Measurements from ENCODE around the gene ENTPD8.
A peak's percentile ranks its signal among the peaks of the same experiment; 100 is the strongest.

Gene ENTPD8

GRCh38 chr9:137408651-137409405, 32.3 kb downstream of the ENTPD8 start:
- no peak for DNase-seq

- DNase-seq = no peak
These were observed 33.4 kb downstream of the ENTPD8 start for GRCh38 chr9:137407590-137408300.

- DNase-seq = peak; percentile 16
These were observed 34.1 kb downstream of the ENTPD8 start for GRCh38 chr9:137406876-137407589.

- DNase-seq = no peak
These were observed 34.9 kb downstream of the ENTPD8 start for GRCh38 chr9:137406085-137406760.

GRCh38 chr9:137405677-137406081, 35.5 kb downstream of the ENTPD8 start:
- DNase-seq = no peak

- DNase-seq = no peak
These were observed 36.1 kb downstream of the ENTPD8 start for GRCh38 chr9:137404961-137405567.

- no peak for DNase-seq
These were observed 37.9 kb downstream of the ENTPD8 start for GRCh38 chr9:137403269-137403668.

- DNase-seq = no peak
These were observed 38.4 kb downstream of the ENTPD8 start for GRCh38 chr9:137402746-137403145.

- no peak for DNase-seq
These were observed 42.3 kb downstream of the ENTPD8 start for GRCh38 chr9:137398561-137399468.

GRCh38 chr9:137397675-137398423, 43.3 kb downstream of the ENTPD8 start:
- DNase-seq = no peak

GRCh38 chr9:137396634-137397367, 44.4 kb downstream of the ENTPD8 start:
- DNase-seq = no peak

GRCh38 chr9:137396227-137396626, 44.9 kb downstream of the ENTPD8 start:
- DNase-seq = no peak

GRCh38 chr9:137395666-137396010, 45.5 kb downstream of the ENTPD8 start:
- DNase-seq = no peak

GRCh38 chr9:137394866-137395665, 46.1 kb downstream of the ENTPD8 start:
- DNase-seq = no peak

- DNase-seq = no peak
These were observed 47.7 kb downstream of the ENTPD8 start for GRCh38 chr9:137393176-137394150.

GRCh38 chr9:137392232-137393007, 48.7 kb downstream of the ENTPD8 start:
- no peak for DNase-seq

GRCh38 chr9:137391411-137391754, 49.8 kb downstream of the ENTPD8 start:
- no peak for DNase-seq

Data from NCI-H2029 (cell line).